Measurements from ENCODE around the gene MAP2K6. TPM values are rescaled to one million over a fixed set of nuclear protein-coding genes. Genes with fewer than 3 reads are reported as not detected.

Gene MAP2K6
- total RNA-seq, 1 donor from 2014 or later, result 2.9 TPM

- intact Hi-C loops (cut with micrococcal nuclease), result no loop called here
- ATAC-seq, result no peak
- DNase-seq, result no peak
Measured at GRCh38 chr17:69516911-69517310, 102.4 kb downstream of the MAP2K6 start.

- no peak for ATAC-seq
- no peak for DNase-seq
- intact Hi-C loops (cut with micrococcal nuclease), result no loop called here
Measured at GRCh38 chr17:69518951-69519350, 104.5 kb downstream of the MAP2K6 start.

- DNase-seq (no peak), ATAC-seq (peak; percentile 74)
- intact Hi-C loops (cut with micrococcal nuclease), result no loop called here
Measured at GRCh38 chr17:69523244-69523861, 108.9 kb downstream of the MAP2K6 start.

- no peak for DNase-seq
- intact Hi-C loops (cut with micrococcal nuclease), result no loop called here
- no peak for ATAC-seq
Measured at GRCh38 chr17:69524854-69525253, 110.4 kb downstream of the MAP2K6 start.

GRCh38 chr17:69525920-69526841 lies 111.7 kb downstream of the MAP2K6 start:
- intact Hi-C loops (cut with micrococcal nuclease), result no loop called here
- DNase-seq (no peak), ATAC-seq (peak; percentile 82)

- ATAC-seq, result no peak
- intact Hi-C loops (cut with micrococcal nuclease), result no loop called here
- DNase-seq, result no peak
Measured at GRCh38 chr17:69528035-69528434, 113.5 kb downstream of the MAP2K6 start.

GRCh38 chr17:69533481-69534234 lies 119.2 kb downstream of the MAP2K6 start:
- ATAC-seq (no peak), DNase-seq (no peak)

GRCh38 chr17:69534235-69534621 lies 119.7 kb downstream of the MAP2K6 start:
- intact Hi-C loops (cut with micrococcal nuclease), result no loop called here
- no peak for ATAC-seq
- DNase-seq, result no peak

More at GRCh38 chr17:69533481-69534234, 119.2 kb downstream of the MAP2K6 start:
- intact Hi-C loops (cut with micrococcal nuclease), result no loop called here

GRCh38 chr17:69535016-69535570 lies 120.6 kb downstream of the MAP2K6 start:
- ATAC-seq (no peak), DNase-seq (no peak)
- intact Hi-C loops (cut with micrococcal nuclease), result no loop called here

- intact Hi-C loops (cut with micrococcal nuclease), result no loop called here
- ATAC-seq (no peak), DNase-seq (no peak)
Measured at GRCh38 chr17:69538795-69539194, 124.3 kb downstream of the MAP2K6 start.

- intact Hi-C loops (cut with micrococcal nuclease), result no loop called here
- DNase-seq, result no peak
- ATAC-seq, result no peak
Measured at GRCh38 chr17:69539274-69539673, 124.8 kb downstream of the MAP2K6 start.

- intact Hi-C loops (cut with micrococcal nuclease), result no loop called here
- no peak for ATAC-seq
- DNase-seq, result no peak
Measured at GRCh38 chr17:69539781-69540319, 125.4 kb downstream of the MAP2K6 start.

GRCh38 chr17:69540356-69540755 lies 125.9 kb downstream of the MAP2K6 start:
- ATAC-seq (no peak), DNase-seq (no peak)
- intact Hi-C loops (cut with micrococcal nuclease), result no loop called here

- no peak for ATAC-seq
- intact Hi-C loops (cut with micrococcal nuclease), result no loop called here
- no peak for DNase-seq
Measured at GRCh38 chr17:69547230-69547629, 132.7 kb downstream of the MAP2K6 start.

- DNase-seq, result no peak
- intact Hi-C loops (cut with micrococcal nuclease), result no loop called here
- ATAC-seq, result no peak
Measured at GRCh38 chr17:69547947-69548346, 133.4 kb downstream of the MAP2K6 start.

- DNase-seq, result no peak
- intact Hi-C loops (cut with micrococcal nuclease), result no loop called here
- ATAC-seq, result no peak
Measured at GRCh38 chr17:69551212-69552010, 136.9 kb downstream of the MAP2K6 start.

- DNase-seq (no peak), ATAC-seq (no peak)
- intact Hi-C loops (cut with micrococcal nuclease), result no loop called here
Measured at GRCh38 chr17:69552986-69553667, 138.6 kb downstream of the MAP2K6 start.

- intact Hi-C loops (cut with micrococcal nuclease), result no loop called here
- no peak for DNase-seq
- no peak for ATAC-seq
Measured at GRCh38 chr17:69555056-69555455, 140.6 kb downstream of the MAP2K6 start.
